C4-2B (cell line): Measurements from ENCODE around the gene TLE3.

Experiments
- ZFX ChIP-seq: fragments of 450-650 bp; IDR thresholded peaks from 2 replicates; pipeline ENCODE4 v1.6.1; 2017
- TF ChIP-seq, protein P1 (sequence below): fragments of 450-650 bp; conservative IDR thresholded peaks from 2 replicates; pipeline ENCODE4 v1.5.1; 2017; ENCODE audit warnings: mild to moderate bottlenecking

DNA sequence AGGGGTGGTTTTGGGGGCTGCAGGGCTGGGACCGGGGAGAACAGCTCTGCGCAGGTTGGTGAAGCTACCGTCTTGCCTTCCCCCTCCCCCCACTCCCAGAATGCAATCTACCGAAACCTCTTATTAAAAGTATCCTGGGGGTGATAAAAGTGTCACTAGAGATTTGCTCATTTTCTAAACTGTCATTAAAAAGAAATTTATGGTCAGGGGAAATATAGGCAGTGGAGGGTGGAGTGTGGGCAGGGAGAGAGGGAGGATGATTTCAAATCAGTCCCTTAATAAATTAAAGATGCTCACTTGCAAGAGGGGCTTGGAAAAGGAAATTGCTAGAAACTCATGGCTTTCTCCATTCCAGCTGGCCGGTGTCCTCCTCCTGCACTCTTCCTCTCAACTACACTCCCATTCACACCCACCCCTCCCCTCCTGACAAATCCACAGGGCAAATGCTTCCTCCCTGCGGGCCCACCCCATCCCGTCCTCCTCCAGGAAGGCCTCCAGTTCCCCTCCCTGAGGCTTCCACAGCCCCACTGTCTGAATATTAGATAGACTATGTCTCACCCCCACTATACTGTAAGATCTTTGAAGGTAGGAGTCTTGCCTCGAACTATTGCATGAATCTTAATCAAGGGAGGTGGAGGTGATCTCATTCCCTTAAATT, 83.9 kb downstream of the TLE3 start:
- TF ChIP-seq, protein P1, sequence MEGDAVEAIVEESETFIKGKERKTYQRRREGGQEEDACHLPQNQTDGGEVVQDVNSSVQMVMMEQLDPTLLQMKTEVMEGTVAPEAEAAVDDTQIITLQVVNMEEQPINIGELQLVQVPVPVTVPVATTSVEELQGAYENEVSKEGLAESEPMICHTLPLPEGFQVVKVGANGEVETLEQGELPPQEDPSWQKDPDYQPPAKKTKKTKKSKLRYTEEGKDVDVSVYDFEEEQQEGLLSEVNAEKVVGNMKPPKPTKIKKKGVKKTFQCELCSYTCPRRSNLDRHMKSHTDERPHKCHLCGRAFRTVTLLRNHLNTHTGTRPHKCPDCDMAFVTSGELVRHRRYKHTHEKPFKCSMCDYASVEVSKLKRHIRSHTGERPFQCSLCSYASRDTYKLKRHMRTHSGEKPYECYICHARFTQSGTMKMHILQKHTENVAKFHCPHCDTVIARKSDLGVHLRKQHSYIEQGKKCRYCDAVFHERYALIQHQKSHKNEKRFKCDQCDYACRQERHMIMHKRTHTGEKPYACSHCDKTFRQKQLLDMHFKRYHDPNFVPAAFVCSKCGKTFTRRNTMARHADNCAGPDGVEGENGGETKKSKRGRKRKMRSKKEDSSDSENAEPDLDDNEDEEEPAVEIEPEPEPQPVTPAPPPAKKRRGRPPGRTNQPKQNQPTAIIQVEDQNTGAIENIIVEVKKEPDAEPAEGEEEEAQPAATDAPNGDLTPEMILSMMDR = no peak
- no peak for TF ChIP-seq ZFX
